AG08396 (cell line): ENCODE measurements around the gene PRRG2.
"Not testable (repeated sequence)": the region's sequence is repeated elsewhere in the genome, so short reads cannot be mapped to it uniquely, and the experiment has no call there.

Source experiments
- DNase-seq: peaks from one replicate; pipeline ENCODE4 v3.0.0; 2012; ENCODE audit warnings: low spot score, mixed read lengths

The PRRG2 gene

GRCh38 chr19:49609499-49610092 lies 28.5 kb downstream of the PRRG2 start:
- DNase-seq, result no peak

- DNase-seq, result peak; percentile 53
These were observed 32.3 kb downstream of the PRRG2 start for GRCh38 chr19:49613374-49613773.

GRCh38 chr19:49614096-49614833 lies 33.1 kb downstream of the PRRG2 start:
- peak; percentile 82 for DNase-seq

- DNase-seq, result no peak
These were observed 34.7 kb downstream of the PRRG2 start for GRCh38 chr19:49615861-49616260.

GRCh38 chr19:49616532-49616931 lies 35.4 kb downstream of the PRRG2 start:
- DNase-seq, result no peak

- no peak for DNase-seq
These were observed 35.8 kb downstream of the PRRG2 start for GRCh38 chr19:49616945-49617344.

- not testable (repeated sequence) for DNase-seq
These were observed 36.7 kb downstream of the PRRG2 start for GRCh38 chr19:49617860-49618259.

DNA sequence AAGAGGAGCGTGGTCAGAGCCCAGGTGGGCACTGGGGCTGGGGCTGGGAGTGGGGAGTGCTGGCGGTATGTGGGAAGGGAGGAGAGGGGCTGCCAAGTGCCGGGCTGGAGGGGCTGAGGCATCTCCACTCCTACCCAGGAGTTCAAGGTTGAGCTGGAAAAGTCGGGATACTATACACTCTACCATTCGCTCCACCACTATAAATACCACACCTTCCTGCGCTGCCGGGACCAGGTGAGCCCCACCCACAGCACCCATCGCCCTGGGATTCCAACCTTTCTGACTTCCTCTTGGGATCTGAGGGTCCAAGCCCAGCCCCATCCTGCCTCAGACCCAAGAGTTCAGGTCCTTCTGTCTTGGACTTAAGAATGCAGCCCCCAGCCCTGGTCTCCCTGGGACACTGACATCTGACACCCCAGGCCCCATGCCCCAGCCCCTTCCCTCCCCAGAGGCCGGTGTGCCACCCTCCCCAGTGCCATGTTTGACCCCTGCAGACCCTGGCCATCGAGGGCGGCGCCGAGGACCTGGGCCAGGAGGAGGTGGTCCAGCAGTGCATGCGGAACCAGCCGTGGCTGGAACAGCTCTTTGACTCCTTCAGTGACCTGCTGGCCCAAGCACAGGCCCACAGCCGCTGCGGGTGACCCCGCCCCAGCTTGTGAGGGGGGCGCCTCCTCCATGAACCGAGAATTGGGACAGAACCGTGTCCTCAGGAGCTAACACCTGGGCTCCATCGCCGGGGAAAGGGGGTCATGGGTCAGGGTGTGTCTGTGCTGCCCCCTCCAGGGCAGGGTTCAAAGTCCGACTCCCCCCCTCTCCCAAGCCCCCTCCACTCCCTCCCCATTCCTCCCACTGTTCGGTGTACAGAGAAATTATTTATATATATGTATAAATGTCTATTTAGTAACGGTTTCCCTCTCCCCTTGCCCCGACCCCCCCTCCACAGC lies 44.1 kb downstream of the PRRG2 start:
- DNase-seq, result no peak

DNA sequence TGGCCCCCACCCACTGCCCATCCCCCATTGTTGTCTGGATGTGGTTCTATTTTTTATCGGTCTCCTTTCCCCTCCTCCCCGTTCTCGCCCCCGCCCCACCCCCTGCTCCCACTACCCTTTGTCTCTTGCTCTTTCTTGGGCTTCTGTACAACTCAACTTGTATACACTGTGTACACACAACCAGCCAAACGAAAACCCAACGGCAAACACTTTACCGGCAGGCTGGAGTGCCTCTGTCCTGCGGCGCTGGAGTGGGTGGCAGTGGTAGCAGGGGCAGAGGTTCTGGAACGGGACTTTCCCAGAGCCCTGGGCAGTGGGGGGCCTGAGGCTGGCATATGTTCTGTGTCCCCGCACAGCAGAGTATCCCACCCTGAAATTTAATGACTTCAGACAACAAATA lies 45.1 kb downstream of the PRRG2 start:
- no peak for DNase-seq

GRCh38 chr19:49629659-49630058 lies 48.5 kb downstream of the PRRG2 start:
- DNase-seq, result no peak

DNA sequence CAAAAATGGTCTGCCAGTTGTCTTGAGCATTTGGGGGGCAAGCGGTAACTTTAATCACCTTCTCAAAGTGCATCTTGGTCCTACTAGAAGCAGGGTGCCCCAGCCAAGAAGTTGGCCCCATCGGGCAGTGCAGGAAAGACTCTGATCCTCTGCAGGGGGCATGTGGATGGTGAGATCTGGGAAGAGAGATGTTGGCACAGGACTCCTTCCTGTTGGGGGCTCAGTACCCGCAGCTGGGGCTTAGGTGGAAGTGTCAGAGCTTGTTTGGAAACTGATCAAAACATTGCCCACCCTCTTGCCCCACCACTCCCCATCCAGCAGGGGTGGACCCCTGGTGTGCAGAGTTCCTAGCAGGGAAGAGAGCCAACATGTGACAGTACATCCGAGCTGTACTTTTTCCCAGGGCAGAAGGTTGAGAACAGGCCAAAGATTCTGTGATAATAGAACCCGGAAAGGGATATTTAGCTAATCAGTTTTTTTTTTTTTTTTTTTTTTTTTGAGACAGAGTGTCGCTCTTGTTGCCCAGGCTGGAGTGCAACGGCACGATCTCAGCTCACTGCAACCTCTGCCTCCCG lies 50.0 kb downstream of the PRRG2 start:
- no peak for DNase-seq

DNA sequence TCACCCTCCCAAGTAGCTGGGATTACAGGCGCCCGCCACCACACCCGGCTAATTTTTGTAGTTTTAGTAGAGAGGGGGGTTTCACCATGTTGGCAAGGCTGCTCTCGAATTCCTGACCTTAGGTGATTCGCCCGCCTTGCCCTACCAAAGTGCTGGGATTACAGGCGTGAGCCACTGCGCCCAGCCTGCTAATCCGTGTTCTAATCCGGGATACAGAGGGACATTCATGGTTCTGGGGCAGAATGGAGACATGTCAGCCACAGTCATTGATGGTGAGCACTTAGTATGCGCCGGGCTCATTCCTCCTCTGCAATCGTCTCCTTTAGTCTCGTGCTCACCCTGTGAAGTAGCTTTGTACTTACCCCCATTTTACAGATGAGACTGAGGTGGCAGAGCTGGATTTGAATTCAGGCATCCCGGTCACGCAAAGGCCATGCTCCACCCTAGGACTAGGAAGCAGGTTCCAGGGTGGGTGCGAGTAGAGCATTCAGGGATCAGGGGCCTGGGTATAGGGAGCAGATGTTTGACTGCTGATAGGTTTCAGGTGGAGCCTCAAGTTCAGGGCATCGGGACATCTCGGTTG lies 50.6 kb downstream of the PRRG2 start:
- DNase-seq, result no peak

- DNase-seq, result no peak
These were observed 51.5 kb downstream of the PRRG2 start for GRCh38 chr19:49632576-49632975.

GRCh38 chr19:49633273-49633672 lies 52.2 kb downstream of the PRRG2 start:
- not testable (repeated sequence) for DNase-seq

DNA sequence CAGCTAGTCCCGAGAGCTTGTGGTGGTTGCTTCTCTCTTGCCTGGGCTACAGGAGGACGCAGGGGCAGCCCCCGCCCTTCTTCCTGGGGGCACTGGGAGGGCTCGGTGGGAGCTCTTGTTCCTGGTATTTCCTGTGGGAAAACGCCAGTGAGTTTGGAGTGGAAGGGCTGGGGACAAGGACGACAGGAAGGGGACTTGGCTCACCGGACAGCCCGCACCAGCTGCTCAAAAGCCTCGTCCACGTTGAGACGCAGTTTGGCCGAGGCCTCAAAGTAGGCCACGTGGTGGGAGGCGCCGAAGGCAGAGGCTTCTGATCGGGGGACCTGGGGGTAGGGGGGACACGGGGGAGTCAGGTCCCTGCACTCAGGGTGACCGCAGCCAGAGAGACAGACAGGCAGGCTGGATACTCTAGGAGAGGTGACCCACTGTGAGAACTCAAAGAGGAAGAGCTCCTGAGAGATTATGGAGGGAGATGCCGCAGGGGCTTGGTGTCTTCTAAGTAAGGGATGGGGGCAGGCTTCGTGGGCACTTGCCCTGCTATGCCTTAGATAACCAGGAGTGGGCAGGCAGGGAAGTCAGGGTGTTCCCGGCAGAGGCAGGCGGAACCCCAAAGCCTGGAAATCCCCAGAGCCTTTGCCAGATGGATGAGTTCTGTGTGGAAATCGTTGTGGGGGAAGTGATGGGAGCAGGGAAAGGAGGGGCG lies 54.6 kb downstream of the PRRG2 start:
- DNase-seq, result no peak

DNA sequence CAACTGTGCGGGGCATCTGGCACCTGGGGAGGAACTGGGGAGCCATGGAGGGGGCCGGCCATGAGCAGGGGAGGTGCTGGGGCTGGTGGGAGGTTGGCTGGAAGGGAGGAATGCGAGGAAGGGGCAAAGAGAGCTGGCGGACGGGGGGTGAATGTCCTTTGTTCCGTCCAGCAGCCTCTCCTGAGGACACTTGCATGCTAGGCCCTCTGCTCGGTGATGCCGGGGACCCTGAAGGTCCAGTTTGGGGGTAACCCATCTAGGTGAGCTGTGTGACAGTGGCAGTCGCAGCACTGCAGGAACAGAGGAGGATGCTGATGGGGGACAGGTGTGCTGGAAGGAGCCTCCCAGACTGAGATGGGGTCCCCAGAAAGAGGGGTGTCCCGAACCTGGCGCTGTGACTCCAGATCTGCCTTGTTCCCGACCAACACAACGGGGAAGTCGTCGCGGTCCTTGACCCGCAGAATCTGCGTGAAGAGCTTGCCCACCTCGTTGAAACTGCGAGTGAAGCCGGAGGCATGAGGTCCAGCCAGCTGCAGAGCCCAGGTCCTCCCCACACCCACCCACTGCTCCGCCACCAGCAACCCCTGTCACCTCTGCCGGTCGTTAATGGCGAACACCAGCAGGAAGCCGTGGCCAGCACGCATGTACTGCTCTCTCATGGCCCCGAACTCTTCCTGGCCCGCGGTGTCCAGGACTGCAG lies 55.3 kb downstream of the PRRG2 start:
- no peak for DNase-seq

GRCh38 chr19:49637821-49638738 lies 57.0 kb downstream of the PRRG2 start:
- DNase-seq, result peak; percentile 87

GRCh38 chr19:49639401-49640112 lies 58.4 kb downstream of the PRRG2 start:
- DNase-seq, result no peak
